ENCODE results near the gene CNOT3. TPM values are rescaled to one million over a fixed set of nuclear protein-coding genes. Genes with fewer than 3 reads are reported as not detected.
A peak's percentile ranks its signal among the peaks of the same experiment; 100 is the strongest.

CNOT3 gene
- total and polyA plus RNA-seq, 2 donors (not counting 1 experiment from before 2014, with no cell fraction given): 28.1 to 82.1 TPM

- peak within 1 kb of the TSS; percentile 79 for H3K4me2 ChIP-seq (replicated peaks; ENCODE audit: low read depth, low read length, poor library complexity, severe bottlenecking)
- peak within 1 kb of the TSS; percentile 95 for H2AFZ ChIP-seq (ENCODE audit: insufficient read depth, low read depth, low read length, poor library complexity, severe bottlenecking)
- H3K79me2 ChIP-seq (ENCODE audit: control insufficient read depth, insufficient read depth, low read length): peaks cover 51% of the 10 kb centered on the region
- H3K27me3 ChIP-seq (replicated peaks in 1 of 4; ENCODE audit: control extremely low read depth in 1 of 4, control insufficient read depth in 3 of 4, insufficient read depth in 4 of 4, low read length in 3 of 4): no peaks in the 10 kb centered on the region
- Mint-ChIP-seq H3K4me1 (peaks cover 31% of the 10 kb centered on the region), H3K27ac (peak within 1 kb of the TSS; percentile 87), H3K4me3 (peak within 1 kb of the TSS; percentile 89), H3K27me3 (no peaks in the 10 kb centered on the region), H3K9me3 (ENCODE audit: insufficient read depth) (no peaks in the 10 kb centered on the region)
- ChIA-PET CTCF (interaction anchor here (0.6 to 2.4 kb wide), 3 partner anchors 13 to 66 kb away, joined by 3 to 8 read pairs (median 7); partner anchors contain the start of genes CNOT3 and NDUFA3), POLR2A (interaction anchor here (0.7 to 2.3 kb wide), 8 partner anchors 13 to 1138 kb away, joined by 3 to 25 read pairs (median 5); partner anchors contain the start of genes CNOT3, LENG1, LENG8 and NDUFA3)
- ATAC-seq (ENCODE audit: low read depth) (peak; percentile 93), DNase-seq (peak; percentile 99)
- no peak for TF ChIP-seq CTCF (IDR thresholded peaks at IDR 0.05)
- no peak for TF ChIP-seq EZH2 (IDR thresholded peaks at IDR 0.05; ENCODE audit: borderline replicate concordance, insufficient read depth, low read depth, low read length, poor library complexity, severe bottlenecking)
- peak within 1 kb of the TSS; percentile 71 to 86 (median 81) for H3K4me3 ChIP-seq (ENCODE audit: control extremely low read depth in 1 of 5, extremely low read depth in 1 of 5, insufficient read depth in 1 of 5, low read depth in 2 of 5, low read length in 4 of 5)
- under 1% methylated on average over 59 of the region's 60 CpGs for whole genome bisulfite sequencing (ENCODE audit: insufficient coverage)
- peaks cover 3 to 26% of the 10 kb centered on the region in 2 experiments for H3K36me3 ChIP-seq (replicated peaks in 1 of 2; ENCODE audit: control extremely low read depth in 1 of 2, control insufficient read depth in 1 of 2, extremely low read depth in 1 of 2, insufficient read depth in 2 of 2, low read length in 1 of 2)
- intact Hi-C loops (cut with micrococcal nuclease): loop anchor here (1.0 to 10.0 kb wide), 7 partner anchors 13 to 999 kb away; partner anchors contain the start of genes CNOT3, LENG1, MYADM and NDUFA3
- peaks cover 34% of the 10 kb centered on the region for H4K20me1 ChIP-seq (ENCODE audit: control insufficient read depth, insufficient read depth, low read length, poor library complexity, severe bottlenecking)
- no peaks in the 10 kb centered on the region for H3K9me3 ChIP-seq (ENCODE audit: control extremely low read depth in 1 of 3, control insufficient read depth in 2 of 3, insufficient read depth in 1 of 3, low read length in 2 of 3)
- peak within 1 kb of the TSS; percentile 77 for H3K9ac ChIP-seq (ENCODE audit: low read length)
- peak within 1 kb of the TSS; percentile 76 to 78 for H3K27ac ChIP-seq (ENCODE audit: low read length in 2 of 2)
- H3K4me1 ChIP-seq (ENCODE audit: control insufficient read depth in 2 of 2, insufficient read depth in 2 of 2, low read length in 2 of 2): peaks cover 14 to 25% of the 10 kb centered on the region in 2 donors
Measured at GRCh38 chr19:54115109-54116063, 22.2 kb upstream of the CNOT3 start, which contains the start of the genes PRPF31 and TFPT. PRPF31 (plus strand) TSS chr19:54115754; CDS start chr19:54118279, 2,525 bp downstream. TFPT (minus strand) TSS chr19:54115657; CDS start chr19:54115269, 388 bp downstream.
